Activated naive CD4-positive, alpha-beta T cell treated with anti-CD3 and anti-CD28 coated beads for 36 hours (primary cell): ENCODE data around the gene PER2. TPM values are rescaled to one million over a fixed set of nuclear protein-coding genes. Genes with fewer than 3 reads are reported as not detected.

Source experiments
- CTCF ChIA-PET: fragments of 350-600 bp; sonication (Branson Sonifier 250); formaldehyde crosslinking; loops from one replicate; lab custom pipeline; 2021; ENCODE audit warnings: antibody characterized with exemption; lab: Charles Lee
- DNase-seq: peaks from one replicate; pipeline ENCODE4 v3.0.0-alpha.2; 2020
- H3K27ac Mint-ChIP-seq: one replicate; pipeline ENCODE4 v1.8.0; 2021; ENCODE audit warnings: mild to moderate bottlenecking, mixed read lengths
- H3K27me3 Mint-ChIP-seq: one replicate; pipeline ENCODE4 v1.8.0; 2021; ENCODE audit warnings: low read depth, mixed read lengths
- H3K36me3 Mint-ChIP-seq: one replicate; pipeline ENCODE4 v1.8.0; 2021; ENCODE audit warnings: low read depth, mixed read lengths
- H3K4me1 Mint-ChIP-seq: one replicate; pipeline ENCODE4 v1.8.0; 2021; ENCODE audit warnings: low read depth, mixed read lengths
- H3K4me3 Mint-ChIP-seq: one replicate; pipeline ENCODE4 v1.8.0; 2021; ENCODE audit warnings: mild to moderate bottlenecking, moderate library complexity, mixed read lengths
- H3K9me3 Mint-ChIP-seq: one replicate; pipeline ENCODE4 v1.8.0; 2021; ENCODE audit warnings: mixed read lengths
- intact Hi-C: fragments of 100-400 bp; cut with micrococcal nuclease; formaldehyde crosslinking; loops from one replicate; pipeline ENCODE4 v1.15.1; 2023
- total RNA-seq, 2 experiments: library from RNA; stranded (reverse); gene quantifications; one replicate each; pipeline ENCODE4 v1.2.3, GENCODE V29; 2021

The PER2 gene
- total RNA-seq, 2 experiments from 2014 or later, result 7.1 to 7.8 TPM

DNA sequence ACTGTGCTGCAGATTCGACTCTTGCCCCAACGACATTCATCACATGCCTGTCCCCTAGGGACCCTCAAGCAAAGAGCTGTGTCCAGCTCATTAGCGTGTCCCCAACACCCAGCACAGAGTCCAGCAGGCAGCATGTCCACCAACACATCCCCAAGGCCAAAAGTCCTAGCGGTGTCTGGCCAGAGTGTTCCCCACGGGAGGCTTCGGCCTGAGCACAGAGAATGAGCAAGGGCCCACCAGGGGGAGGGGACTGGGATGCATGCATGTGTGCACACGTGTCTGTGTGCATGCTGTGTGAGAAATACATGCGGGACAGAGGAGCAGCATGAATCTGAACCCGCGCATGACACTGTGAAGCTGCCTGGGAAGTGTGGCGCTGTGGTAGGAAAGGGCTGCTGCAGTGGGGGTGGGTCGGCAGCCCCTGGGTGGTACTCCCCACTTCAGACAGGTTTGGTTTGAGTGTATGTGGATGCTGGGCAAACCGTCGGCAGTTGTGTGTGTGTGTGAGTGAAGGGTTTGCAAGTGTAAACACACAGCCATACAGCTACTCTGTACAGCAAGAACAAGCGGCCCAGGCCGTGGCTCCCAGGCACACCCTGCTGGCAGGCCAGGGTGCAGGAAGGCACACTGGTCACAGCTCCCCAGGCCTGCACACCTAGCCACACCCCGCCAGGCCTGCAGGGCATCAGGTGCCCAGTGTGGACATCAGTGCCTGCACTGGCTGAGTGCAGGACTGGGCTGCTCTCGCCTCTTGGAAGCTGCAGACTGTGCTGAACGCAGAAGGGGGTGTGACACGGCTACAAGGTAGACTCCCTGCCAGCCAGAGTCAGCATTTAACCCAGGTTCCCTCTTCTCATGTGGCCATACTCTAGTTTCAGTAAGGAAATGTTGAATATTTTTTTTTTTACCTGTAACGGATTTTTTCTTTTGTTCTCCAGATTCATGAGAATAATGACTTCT is 29.1 kb downstream of the PER2 start:
- CTCF ChIA-PET, result interaction anchor here (0.7 to 1.5 kb wide), 3 partner anchors 144 to 292 kb away, joined by 3 to 5 read pairs (median 5); no protein-coding TSS in a partner anchor
- H3K4me3 Mint-ChIP-seq, result no peak overlapping the region
- peaks cover 18% of the 10 kb centered on the region for H3K36me3 Mint-ChIP-seq
- H3K9me3 Mint-ChIP-seq, result no peaks in the 10 kb centered on the region
- H3K27me3 Mint-ChIP-seq, result no peaks in the 10 kb centered on the region
- H3K4me1 Mint-ChIP-seq, result peaks cover 3% of the 10 kb centered on the region
- H3K27ac Mint-ChIP-seq, result no peak overlapping the region
- DNase-seq, result peak; percentile 26
- intact Hi-C loops, result loop anchor here (1.0 to 10.0 kb wide), 3 partner anchors 291 to 485 kb away; no protein-coding TSS in a partner anchor

GRCh38 chr2:238257786-238258700 is 30.4 kb downstream of the PER2 start:
- DNase-seq, result no peak
- Mint-ChIP-seq H3K27ac (no peak overlapping the region), H3K36me3 (peaks cover 14% of the 10 kb centered on the region), H3K9me3 (no peaks in the 10 kb centered on the region), H3K27me3 (no peaks in the 10 kb centered on the region), H3K4me3 (no peak overlapping the region), H3K4me1 (no peaks in the 10 kb centered on the region)
- intact Hi-C loops, result no loop called here
- CTCF ChIA-PET, result no interaction called here

GRCh38 chr2:238256594-238257104 is 31.8 kb downstream of the PER2 start:
- intact Hi-C loops, result no loop called here
- CTCF ChIA-PET, result interaction anchor here (0.6 kb wide), 1 partner anchor 27 kb away, joined by 3 read pairs; no protein-coding TSS in a partner anchor
- Mint-ChIP-seq H3K4me1 (no peaks in the 10 kb centered on the region), H3K27me3 (no peaks in the 10 kb centered on the region), H3K27ac (no peak overlapping the region), H3K9me3 (no peaks in the 10 kb centered on the region), H3K36me3 (peaks cover 14% of the 10 kb centered on the region), H3K4me3 (no peak overlapping the region)
- peak; percentile 82 for DNase-seq

- H3K36me3 Mint-ChIP-seq, result peaks cover 14% of the 10 kb centered on the region
- CTCF ChIA-PET, result interaction anchor here (0.6 kb wide), 2 partner anchors 206 to 675 kb away, joined by 3 to 4 read pairs; no protein-coding TSS in a partner anchor
- intact Hi-C loops, result no loop called here
- H3K4me3 Mint-ChIP-seq, result no peak overlapping the region
- H3K27ac Mint-ChIP-seq, result no peak overlapping the region
- H3K9me3 Mint-ChIP-seq, result no peaks in the 10 kb centered on the region
- H3K27me3 Mint-ChIP-seq, result no peaks in the 10 kb centered on the region
- no peaks in the 10 kb centered on the region for H3K4me1 Mint-ChIP-seq
- DNase-seq, result no peak
Observed at GRCh38 chr2:238256111-238256510, 32.3 kb downstream of the PER2 start.

DNA sequence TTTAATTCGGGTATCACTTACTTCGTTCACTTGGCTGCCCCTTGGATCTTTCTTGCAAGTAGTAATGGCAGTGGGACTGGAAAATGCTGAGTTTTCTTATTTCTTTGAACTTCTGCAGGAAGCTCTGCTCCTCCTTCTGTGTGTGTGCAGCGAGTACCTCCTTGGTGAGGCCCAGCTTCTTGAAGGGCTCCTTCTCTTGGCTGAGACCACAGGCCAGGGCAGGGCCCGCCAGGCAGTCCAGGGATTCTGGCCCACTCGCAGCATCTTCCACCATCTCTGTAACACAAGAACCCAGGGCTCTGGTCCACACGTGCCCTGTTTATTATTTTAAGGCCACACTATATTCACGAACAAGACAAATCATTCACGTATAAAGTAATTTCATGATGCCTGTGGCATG is 32.8 kb downstream of the PER2 start:
- H3K27ac Mint-ChIP-seq, result no peak overlapping the region
- H3K4me3 Mint-ChIP-seq, result no peak overlapping the region
- no peaks in the 10 kb centered on the region for H3K27me3 Mint-ChIP-seq
- no peak for DNase-seq
- no peaks in the 10 kb centered on the region for H3K4me1 Mint-ChIP-seq
- H3K9me3 Mint-ChIP-seq, result no peaks in the 10 kb centered on the region
- intact Hi-C loops, result no loop called here
- H3K36me3 Mint-ChIP-seq, result peaks cover 16% of the 10 kb centered on the region
- CTCF ChIA-PET, result interaction anchor here (0.6 kb wide), 2 partner anchors 206 to 576 kb away, joined by 3 read pairs; no protein-coding TSS in a partner anchor

- no peak overlapping the region for H3K27ac Mint-ChIP-seq
- no peak for DNase-seq
- intact Hi-C loops, result no loop called here
- H3K4me1 Mint-ChIP-seq, result no peaks in the 10 kb centered on the region
- CTCF ChIA-PET, result interaction anchor here (0.6 to 1.6 kb wide), 2 partner anchors 8 to 576 kb away, joined by 3 to 6 read pairs; no protein-coding TSS in a partner anchor
- H3K36me3 Mint-ChIP-seq, result peaks cover 14% of the 10 kb centered on the region
- H3K27me3 Mint-ChIP-seq, result no peaks in the 10 kb centered on the region
- no peaks in the 10 kb centered on the region for H3K9me3 Mint-ChIP-seq
- no peak overlapping the region for H3K4me3 Mint-ChIP-seq
Observed at GRCh38 chr2:238255151-238255551, 33.3 kb downstream of the PER2 start.

- H3K27me3 Mint-ChIP-seq, result no peaks in the 10 kb centered on the region
- no peak overlapping the region for H3K4me3 Mint-ChIP-seq
- no peak overlapping the region for H3K27ac Mint-ChIP-seq
- no peaks in the 10 kb centered on the region for H3K9me3 Mint-ChIP-seq
- peaks cover 12% of the 10 kb centered on the region for H3K36me3 Mint-ChIP-seq
- DNase-seq, result no peak
- intact Hi-C loops, result no loop called here
- H3K4me1 Mint-ChIP-seq, result no peaks in the 10 kb centered on the region
- CTCF ChIA-PET, result interaction anchor here (0.7 to 1.6 kb wide), 3 partner anchors 9 to 531 kb away, joined by 3 to 6 read pairs (median 3); no protein-coding TSS in a partner anchor
Observed at GRCh38 chr2:238254095-238254723, 34.2 kb downstream of the PER2 start.

GRCh38 chr2:238252766-238253630 is 35.4 kb downstream of the PER2 start:
- intact Hi-C loops, result no loop called here
- Mint-ChIP-seq H3K36me3 (peaks cover 12% of the 10 kb centered on the region), H3K27ac (no peak overlapping the region), H3K4me1 (no peaks in the 10 kb centered on the region), H3K27me3 (no peaks in the 10 kb centered on the region), H3K4me3 (no peak overlapping the region), H3K9me3 (no peaks in the 10 kb centered on the region)
- DNase-seq, result no peak
- CTCF ChIA-PET, result interaction anchor here (0.6 to 0.7 kb wide), 2 partner anchors 10 to 157 kb away, joined by 3 read pairs; no protein-coding TSS in a partner anchor

DNA sequence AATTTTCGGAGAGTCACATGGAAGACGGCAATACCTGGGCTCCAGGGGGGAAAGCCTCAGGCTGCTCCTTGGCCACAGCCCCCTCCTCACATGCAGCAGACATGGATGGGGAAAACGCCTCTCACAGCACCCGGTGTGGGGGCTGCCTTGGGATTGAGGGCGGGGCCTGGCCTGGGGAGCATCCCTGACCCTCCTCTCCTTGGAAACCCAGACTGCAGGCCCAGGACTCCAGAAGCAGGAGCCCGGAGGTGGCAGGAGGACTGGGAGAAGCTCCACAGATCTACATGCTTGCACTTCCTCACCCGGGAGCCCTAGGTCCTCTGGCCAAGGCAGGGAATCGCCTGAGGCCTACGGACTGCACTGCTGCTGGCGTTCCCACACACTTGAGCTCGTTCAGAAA is 36.4 kb downstream of the PER2 start:
- no peak for DNase-seq
- Mint-ChIP-seq H3K27me3 (no peaks in the 10 kb centered on the region), H3K9me3 (no peaks in the 10 kb centered on the region), H3K27ac (no peak overlapping the region), H3K4me3 (no peak overlapping the region), H3K4me1 (no peaks in the 10 kb centered on the region), H3K36me3 (peaks cover 14% of the 10 kb centered on the region)
- CTCF ChIA-PET, result interaction anchor here (0.7 kb wide), 1 partner anchor 11 kb away, joined by 3 read pairs; no protein-coding TSS in a partner anchor
- intact Hi-C loops, result no loop called here

DNA sequence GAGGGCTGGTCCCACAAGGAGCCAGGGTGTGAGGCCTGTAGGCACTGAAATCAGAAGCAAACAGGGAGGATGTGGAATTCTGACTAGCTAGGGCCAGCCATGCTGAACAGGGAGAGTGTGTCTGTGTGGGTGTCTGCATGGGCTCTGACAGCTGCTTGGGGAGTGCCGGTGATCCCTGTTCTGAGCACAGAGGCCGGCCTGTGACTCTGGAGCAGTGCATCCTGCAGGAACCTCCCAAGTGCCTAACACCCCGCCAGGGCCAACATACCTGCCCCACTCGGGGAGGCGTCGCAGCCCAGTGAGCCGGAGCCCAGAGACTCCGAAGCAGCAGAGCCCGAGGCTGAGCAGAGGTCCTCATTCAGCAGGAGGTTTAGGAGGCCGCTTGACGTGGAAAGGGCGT is 37.1 kb downstream of the PER2 start:
- Mint-ChIP-seq H3K27ac (no peak overlapping the region), H3K27me3 (no peaks in the 10 kb centered on the region), H3K9me3 (no peaks in the 10 kb centered on the region), H3K36me3 (peaks cover 14% of the 10 kb centered on the region), H3K4me1 (no peaks in the 10 kb centered on the region), H3K4me3 (no peak overlapping the region)
- CTCF ChIA-PET, result no interaction called here
- DNase-seq, result no peak
- intact Hi-C loops, result no loop called here

GRCh38 chr2:238250896-238251295 is 37.5 kb downstream of the PER2 start:
- H3K27ac Mint-ChIP-seq, result no peak overlapping the region
- no peaks in the 10 kb centered on the region for H3K4me1 Mint-ChIP-seq
- no peak overlapping the region for H3K4me3 Mint-ChIP-seq
- intact Hi-C loops, result no loop called here
- CTCF ChIA-PET, result no interaction called here
- no peak for DNase-seq
- H3K36me3 Mint-ChIP-seq, result peaks cover 18% of the 10 kb centered on the region
- no peaks in the 10 kb centered on the region for H3K9me3 Mint-ChIP-seq
- H3K27me3 Mint-ChIP-seq, result no peaks in the 10 kb centered on the region
